SK-N-MC (cell line): Measurements from ENCODE around the gene TTLL5.

ENCODE experiments used
- EZH2 ChIP-seq: fragments of 200-600 bp; sonication (generic); IDR thresholded peaks from one replicate; pipeline ENCODE4 v1.6.1; 2017; ENCODE audit warnings: antibody characterized with exemption
- POLR2AphosphoS5 ChIP-seq: IDR thresholded peaks from 2 replicates; pipeline ENCODE4 v1.6.1; 2012; ENCODE audit warnings: mild to moderate bottlenecking, low read depth, low read length, borderline replicate concordance

GRCh38 chr14:75904311-75904710, 243.3 kb downstream of the TTLL5 start:
- TF ChIP-seq POLR2AphosphoS5, result no peak
- TF ChIP-seq EZH2, result no peak
